SJCRH30 (cell line): ENCODE results near the gene RAB11FIP4. TPM values are rescaled to one million over a fixed set of nuclear protein-coding genes. Genes with fewer than 3 reads are reported as not detected.

Experiments used
- DNase-seq, 2 experiments: peaks; one replicate each; pipeline ENCODE4 v3.0.0-alpha.2; 2015 to 2020
- H3K27ac ChIP-seq: fragments of 250-450 bp; sonication (Bioruptor Pico); 2 replicates; pipeline ENCODE4 v1.5.1; 2020; ENCODE audit warnings: mild to moderate bottlenecking, moderate library complexity
- H3K27me3 ChIP-seq: fragments of 250-450 bp; sonication (Bioruptor Pico); 2 replicates; pipeline ENCODE4 v1.5.1; 2020; ENCODE audit warnings: mild to moderate bottlenecking, moderate library complexity
- H3K36me3 ChIP-seq: fragments of 250-450 bp; sonication (Bioruptor Pico); 2 replicates; pipeline ENCODE4 v1.5.1; 2020; ENCODE audit warnings: mild to moderate bottlenecking, moderate library complexity
- H3K4me1 ChIP-seq: fragments of 250-450 bp; sonication (Bioruptor Pico); 2 replicates; pipeline ENCODE4 v1.5.1; 2020; ENCODE audit warnings: mild to moderate bottlenecking, moderate library complexity
- H3K4me3 ChIP-seq: fragments of 250-450 bp; sonication (Bioruptor Pico); 2 replicates; pipeline ENCODE4 v1.5.1; 2020; ENCODE audit warnings: mild to moderate bottlenecking, moderate library complexity
- H3K9me3 ChIP-seq: fragments of 250-450 bp; sonication (Bioruptor Pico); replicated peaks from 2 replicates; pipeline ENCODE4 v1.5.1; 2020; ENCODE audit warnings: mild to moderate bottlenecking, moderate library complexity
- total RNA-seq: library from RNA; depleted of rRNA; stranded (reverse); fragments of >200 nt; shearing (Covaris generic); gene quantifications from 2 replicates; pipeline ENCODE4 v1.2.3, GENCODE V29; 2014; rRNA removed

The RAB11FIP4 gene
- total RNA-seq, 1 experiment from 2014 or later: 0.04 TPM

DNA sequence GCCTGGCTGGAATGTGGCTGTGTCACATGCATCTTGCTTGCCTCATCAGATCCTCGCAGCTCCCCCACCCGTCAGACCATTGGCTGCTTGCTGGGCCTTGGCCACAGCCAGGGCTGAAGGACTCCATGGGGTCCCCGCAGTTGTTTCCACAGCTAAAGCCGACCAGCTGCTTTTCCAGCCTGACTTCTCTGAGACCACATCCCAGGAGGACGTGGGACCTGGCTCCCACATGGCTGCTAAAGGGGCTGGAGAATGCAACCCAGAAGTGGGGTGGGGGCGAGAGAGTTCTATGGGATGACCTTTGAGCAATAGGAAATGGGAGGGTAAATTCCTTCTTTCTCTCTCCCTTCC is 193.8 kb downstream of the RAB11FIP4 start:
- H3K4me1 ChIP-seq: peaks cover 14% of the 10 kb centered on the region; the same call in 1 of the 2 replicates
- H3K36me3 ChIP-seq: no peaks in the 10 kb centered on the region
- H3K27ac ChIP-seq: no peak overlapping the region
- no peaks in the 10 kb centered on the region; the same call in 1 of the 2 replicates for H3K9me3 ChIP-seq
- no peak for DNase-seq
- H3K4me3 ChIP-seq: no peak overlapping the region
- 0 out of 2 replicates have a peak, but pooled peaks cover 3% of the 10 kb centered on the region for H3K27me3 ChIP-seq

DNA sequence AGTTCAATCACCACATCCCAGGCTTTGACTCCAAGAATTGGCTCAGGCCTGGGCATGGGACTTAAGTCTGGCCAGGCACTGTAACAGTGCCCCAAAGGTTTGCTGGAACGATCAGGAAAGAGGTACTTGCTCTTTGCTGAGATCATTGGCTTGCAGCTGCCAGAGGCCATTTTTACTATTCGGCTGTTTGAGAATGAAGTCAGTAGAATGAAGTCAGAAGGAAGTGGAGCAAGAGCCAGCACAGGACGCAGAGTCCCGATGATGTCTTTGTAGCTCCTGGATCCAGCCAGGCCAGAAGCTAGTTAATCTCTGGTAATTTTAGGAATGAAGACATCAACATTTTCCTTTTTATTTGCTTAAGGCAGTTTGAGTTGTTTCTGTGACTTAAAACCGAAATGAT is 195.5 kb downstream of the RAB11FIP4 start:
- Histone ChIP-seq H3K27ac (no peak overlapping the region), H3K4me3 (no peak overlapping the region), H3K4me1 (no peaks in the 10 kb centered on the region; the same call in 1 of the 2 replicates), H3K9me3 (peaks cover under 1% of the 10 kb centered on the region; the same call in 1 of the 2 replicates), H3K27me3 (0 out of 2 replicates have a peak, but pooled peaks cover 3% of the 10 kb centered on the region), H3K36me3 (no peaks in the 10 kb centered on the region)
- DNase-seq: no peak

DNA sequence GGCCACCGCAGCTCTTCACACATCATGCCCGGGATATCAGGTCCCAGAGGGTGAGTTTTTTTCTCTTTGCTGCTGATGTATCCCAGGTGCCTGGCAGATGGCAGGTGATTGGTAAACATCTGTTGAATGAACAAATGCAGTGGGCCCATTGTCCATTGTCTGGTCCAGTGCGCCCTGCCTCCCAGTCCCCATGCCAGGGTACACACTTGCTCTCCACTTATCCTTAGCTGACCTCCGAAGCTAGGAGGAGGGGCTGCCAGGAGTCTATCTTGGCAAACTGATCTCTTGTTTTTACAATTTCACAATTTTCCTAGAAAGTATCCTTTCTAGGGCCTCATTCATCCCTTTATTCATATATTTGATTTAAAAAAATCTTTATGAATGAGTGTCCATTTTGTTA is 196.0 kb downstream of the RAB11FIP4 start:
- Histone ChIP-seq H3K9me3 (peaks cover 4% of the 10 kb centered on the region; the same call in 1 of the 2 replicates), H3K27ac (no peak overlapping the region), H3K27me3 (0 out of 2 replicates have a peak, but pooled peaks cover 3% of the 10 kb centered on the region), H3K36me3 (no peaks in the 10 kb centered on the region), H3K4me1 (no peaks in the 10 kb centered on the region), H3K4me3 (no peak overlapping the region)
- no peak for DNase-seq

Other genes starting within 250 kb of the RAB11FIP4 start
- not detected in 2 replicates for gene OMG, start 94.4 kb upstream of the RAB11FIP4 start, total RNA-seq
- gene EVI2B, start 77.6 kb upstream of the RAB11FIP4 start, total RNA-seq: not detected in 2 replicates
- 0.10 and 0.38 TPM in 2 replicates for gene EVI2A, start 70.1 kb upstream of the RAB11FIP4 start, total RNA-seq